Measurements from ENCODE around the gene PCSK5.
"Not testable (repeated sequence)": the region's sequence is repeated elsewhere in the genome, so short reads cannot be mapped to it uniquely, and the experiment has no call there.

The PCSK5 gene

GRCh38 chr9:76357555-76357954, 467.1 kb downstream of the PCSK5 start:
- no peak for DNase-seq (ENCODE audit: low read depth in 2 of 2)

DNA sequence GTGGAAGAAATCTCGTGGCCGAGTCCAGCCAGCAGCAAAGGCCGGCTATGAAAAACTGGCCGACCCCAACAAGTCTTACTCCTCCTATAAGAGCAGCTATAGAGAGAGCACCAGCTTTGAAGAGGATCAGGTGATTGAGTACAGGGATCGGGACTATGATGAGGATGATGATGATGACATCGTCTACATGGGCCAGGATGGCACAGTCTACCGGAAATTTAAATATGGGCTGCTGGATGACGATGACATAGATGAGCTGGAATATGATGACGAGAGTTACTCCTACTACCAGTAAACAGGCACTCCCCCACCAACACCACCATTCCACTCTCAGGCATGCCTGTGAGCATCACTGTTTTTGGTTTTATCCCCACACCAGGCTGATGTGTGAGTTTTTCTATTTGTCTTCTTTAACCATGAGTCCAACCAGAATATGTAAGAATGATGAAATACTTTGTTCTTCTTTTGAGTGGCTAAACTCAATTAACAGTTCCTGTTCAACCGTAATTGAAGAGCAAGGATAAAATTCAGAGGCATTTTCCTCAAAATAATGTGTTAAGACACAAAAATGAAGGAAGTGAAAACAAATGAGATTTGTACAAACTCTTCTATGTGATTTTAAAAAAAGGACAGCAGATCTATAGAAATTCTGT, 468.3 kb downstream of the PCSK5 start:
- no peak for DNase-seq (ENCODE audit: low read depth in 2 of 2)

DNA sequence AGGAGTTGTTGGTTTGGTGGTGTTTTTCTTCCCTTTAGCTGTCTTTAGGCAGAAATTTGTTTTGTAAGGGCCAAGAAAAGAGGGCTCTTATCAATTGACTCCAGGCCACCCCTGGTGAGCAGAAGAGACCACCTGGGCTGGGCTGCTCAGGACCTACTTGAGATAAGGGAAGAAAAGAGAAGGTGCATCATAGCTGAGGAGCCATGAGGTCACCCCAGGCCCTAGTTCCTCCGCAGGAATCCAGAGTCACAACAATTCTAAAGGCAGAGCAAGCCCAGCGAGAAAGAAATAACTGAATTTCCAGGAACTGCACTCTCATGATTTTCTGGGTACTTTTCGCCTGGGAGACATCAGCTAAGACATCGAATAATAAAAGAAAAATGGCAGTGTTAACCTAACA, 468.9 kb downstream of the PCSK5 start:
- DNase-seq (ENCODE audit: low read depth in 2 of 2): no peak

- DNase-seq (ENCODE audit: low read depth in 2 of 2): no peak
Observed at GRCh38 chr9:76359766-76360165, 469.3 kb downstream of the PCSK5 start.

DNA sequence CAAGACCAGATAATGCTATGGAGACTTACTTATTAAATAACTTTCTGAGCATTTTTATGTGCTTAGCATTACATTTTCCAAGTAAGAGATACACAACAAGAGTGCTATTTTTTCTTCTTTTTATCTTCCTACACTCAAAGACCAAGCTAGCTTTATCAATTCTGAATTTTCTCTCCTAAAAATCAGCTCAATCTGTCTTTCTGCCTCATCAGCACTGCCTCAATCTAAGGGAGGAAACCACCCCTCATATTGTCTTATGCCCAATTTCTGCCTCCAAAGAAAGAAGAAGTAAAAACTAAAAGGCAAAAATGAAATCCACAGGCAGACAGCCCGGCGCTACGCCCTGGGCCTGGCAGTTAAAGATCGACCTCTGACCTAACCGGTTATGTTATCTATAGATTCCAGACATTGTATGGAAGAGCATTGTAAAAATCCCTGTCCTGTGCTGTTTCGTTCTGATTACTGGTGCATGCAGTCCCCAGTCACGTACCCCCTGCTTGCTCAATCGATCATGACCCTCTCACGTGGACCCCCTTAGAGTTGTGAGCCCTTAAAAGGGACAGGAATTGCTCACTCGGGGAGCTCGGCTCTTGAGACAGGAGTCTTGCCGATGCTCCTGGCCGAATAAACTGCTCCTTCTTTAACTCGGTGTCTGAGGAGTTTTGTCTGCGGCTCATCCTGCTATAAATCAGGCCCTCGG, 472.0 kb downstream of the PCSK5 start:
- not testable (repeated sequence) for DNase-seq (ENCODE audit: low read depth in 2 of 2)

GRCh38 chr9:76363032-76363395, 472.5 kb downstream of the PCSK5 start:
- no peak for DNase-seq (ENCODE audit: low read depth in 2 of 2)

DNA sequence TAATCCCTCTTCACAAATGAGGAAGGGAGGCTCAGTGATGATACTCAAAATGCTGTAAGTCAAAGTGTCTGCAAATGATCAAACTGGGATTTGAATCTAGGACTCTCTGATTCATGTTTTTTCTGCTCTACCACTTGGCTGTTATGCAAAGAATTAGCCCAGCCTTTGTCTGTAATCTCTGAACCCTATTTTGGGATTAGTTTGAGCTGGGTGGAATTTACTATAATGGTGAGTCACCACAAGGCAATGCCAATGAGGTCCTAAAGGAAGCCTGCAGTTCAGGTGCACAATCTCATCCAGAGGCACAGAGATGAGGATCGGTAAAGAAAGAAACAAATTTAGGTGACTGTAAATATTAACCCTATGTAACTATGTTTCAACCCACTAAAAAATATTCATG, 474.6 kb downstream of the PCSK5 start:
- no peak for DNase-seq (ENCODE audit: low read depth in 2 of 2)

GRCh38 chr9:76366275-76366674, 475.8 kb downstream of the PCSK5 start:
- no peak for DNase-seq (ENCODE audit: low read depth in 2 of 2)

- no peak for DNase-seq (ENCODE audit: low read depth in 2 of 2)
Observed at GRCh38 chr9:76369583-76369982, 479.1 kb downstream of the PCSK5 start.

GRCh38 chr9:76370396-76371023, 480.0 kb downstream of the PCSK5 start:
- no peak for DNase-seq (ENCODE audit: low read depth in 2 of 2)

DNA sequence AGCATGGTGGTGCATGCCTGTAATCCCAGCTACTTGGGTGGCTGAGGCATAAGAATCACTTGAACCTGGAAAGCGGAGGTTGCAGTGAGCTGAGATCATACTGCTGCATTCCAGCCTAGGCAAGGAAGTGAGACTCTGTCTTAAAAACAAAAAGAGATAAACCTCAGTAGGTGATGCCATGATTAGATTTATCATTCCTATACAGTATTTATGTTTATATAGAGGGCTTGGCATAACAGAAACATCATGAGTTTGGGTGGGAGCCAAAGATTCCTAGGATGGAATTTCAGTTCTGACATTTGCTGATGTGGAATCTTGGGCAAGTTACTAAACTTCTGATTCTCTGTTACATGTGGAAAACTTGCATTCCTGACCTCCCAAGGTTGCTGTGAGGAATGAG, 481.4 kb downstream of the PCSK5 start:
- peak; percentile 70 to 76 for DNase-seq (ENCODE audit: low read depth in 2 of 2)

DNA sequence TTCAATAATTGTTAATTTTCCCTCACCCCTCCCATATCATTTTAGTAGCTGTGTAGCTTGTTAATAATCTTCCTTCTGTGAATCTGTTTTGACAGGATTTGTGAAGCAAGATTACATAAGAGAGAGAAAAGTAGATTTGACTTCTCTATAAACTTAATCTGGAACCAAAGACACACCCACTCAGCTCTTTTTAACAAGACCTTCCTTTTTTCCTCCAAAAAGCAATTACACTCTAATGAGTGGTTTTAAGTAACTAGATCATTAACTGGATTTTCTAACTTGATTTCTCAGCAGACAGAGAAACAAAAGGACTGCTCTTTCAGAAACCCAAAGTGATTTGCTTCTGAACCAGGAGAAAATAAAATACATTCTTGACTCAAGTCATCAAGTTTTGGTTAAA, 481.9 kb downstream of the PCSK5 start:
- DNase-seq (ENCODE audit: low read depth in 2 of 2): no peak

DNA sequence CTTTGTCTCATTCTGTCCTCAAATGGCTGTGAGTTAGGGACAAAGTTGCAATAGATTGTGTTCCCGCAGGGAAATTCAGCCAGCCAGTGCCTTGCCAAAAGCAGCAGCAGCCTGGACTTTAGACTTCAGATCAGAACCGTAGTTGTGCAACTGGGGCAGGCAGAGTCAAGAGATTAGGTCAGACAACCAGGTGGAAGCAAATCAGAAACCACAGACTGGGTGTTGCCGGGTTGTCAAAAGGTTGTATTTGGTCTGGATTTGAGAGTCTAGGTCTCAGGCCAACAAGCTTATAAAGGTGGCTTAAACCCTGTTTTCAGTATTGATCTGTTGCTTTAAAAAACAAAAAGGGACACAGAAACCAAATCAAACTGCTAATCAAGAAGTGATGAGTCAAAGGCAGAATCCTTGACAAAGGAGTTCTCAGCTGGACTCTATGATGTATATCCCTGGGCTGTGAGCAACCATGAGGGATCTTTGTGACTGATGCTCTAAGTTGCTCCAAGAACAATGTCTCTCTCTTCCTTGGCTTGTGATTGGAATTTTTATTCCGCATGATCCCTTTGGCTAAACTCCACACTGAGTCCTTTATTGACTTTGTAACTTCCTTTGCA, 482.8 kb downstream of the PCSK5 start:
- peak in 1 of 2 experiments; percentile 25 for DNase-seq (ENCODE audit: low read depth in 2 of 2)

DNA sequence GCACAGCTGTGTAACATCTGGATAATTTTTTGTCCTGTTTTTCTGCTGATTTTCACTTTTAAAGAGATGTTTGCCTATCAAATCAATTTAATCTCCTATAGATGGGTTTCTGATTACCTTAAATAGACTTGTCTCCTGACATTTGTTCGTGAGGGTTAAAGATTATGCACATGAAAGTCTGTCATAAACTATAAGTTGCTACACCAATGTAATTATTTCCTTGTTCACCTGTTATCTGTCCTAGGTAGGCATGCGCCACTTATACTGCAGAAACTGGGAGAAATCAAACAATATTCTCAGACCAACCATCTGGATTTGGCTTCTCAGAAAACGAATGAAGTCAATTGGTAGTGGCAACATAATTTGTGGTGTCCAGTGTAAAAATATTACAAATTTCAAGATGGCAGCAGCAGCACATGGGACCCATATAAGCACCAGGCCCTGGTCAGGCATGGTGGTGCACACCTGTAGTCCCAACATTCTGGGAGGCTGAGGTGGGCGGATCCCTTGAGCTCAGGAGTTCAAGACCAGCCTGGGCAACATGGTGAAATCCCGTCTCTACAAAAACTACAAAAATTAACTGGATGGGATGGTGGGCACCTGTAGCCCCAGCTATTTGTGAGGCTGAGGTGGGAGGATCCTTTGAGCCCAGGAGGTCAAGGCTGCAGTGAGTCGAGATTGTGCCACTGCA, 483.5 kb downstream of the PCSK5 start:
- no peak for DNase-seq (ENCODE audit: low read depth in 2 of 2)

DNA sequence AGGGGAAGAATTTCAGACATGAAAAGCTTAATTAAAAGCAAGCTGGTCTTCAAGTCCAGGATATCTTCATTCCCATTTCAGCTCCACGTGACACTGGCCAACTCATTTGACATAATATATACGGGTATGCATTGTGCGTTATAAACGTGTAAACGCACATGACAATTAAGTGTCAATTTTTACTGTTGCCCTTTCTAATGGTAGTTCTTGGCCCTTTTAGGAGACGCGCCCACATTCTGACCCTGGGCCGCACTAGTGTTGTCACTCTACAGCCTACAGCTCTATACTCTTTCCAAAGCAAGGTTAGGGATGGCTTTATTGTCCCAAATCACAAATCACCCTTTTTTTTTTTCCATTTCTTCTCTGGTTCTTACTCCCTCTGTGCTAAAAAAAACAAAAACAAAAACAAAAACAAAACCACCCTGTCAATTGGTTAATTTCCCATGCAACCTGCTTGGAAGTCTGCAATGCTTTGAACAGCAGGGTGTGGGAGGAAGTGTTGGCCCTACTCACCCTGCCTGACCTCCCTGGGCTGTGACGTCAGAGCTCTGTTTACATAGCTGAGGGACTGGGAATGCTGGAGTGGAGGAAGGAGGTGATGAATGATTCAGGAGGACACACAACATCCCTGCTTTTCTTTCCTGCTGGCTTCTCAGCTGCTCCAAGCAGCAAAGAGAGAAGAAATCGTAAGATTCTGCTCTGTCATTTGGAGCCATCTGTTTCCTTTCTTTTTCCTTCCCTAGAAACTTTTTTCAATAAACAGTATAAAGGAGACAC, 484.5 kb downstream of the PCSK5 start:
- peak; percentile 68 to 69 for DNase-seq (ENCODE audit: low read depth in 2 of 2)

GRCh38 chr9:76377791-76378190, 487.3 kb downstream of the PCSK5 start:
- DNase-seq (ENCODE audit: low read depth in 2 of 2): no peak

- DNase-seq (ENCODE audit: low read depth in 2 of 2): no peak
Observed at GRCh38 chr9:76378367-76379073, 488.0 kb downstream of the PCSK5 start.

GRCh38 chr9:76379494-76379893, 489.0 kb downstream of the PCSK5 start:
- DNase-seq (ENCODE audit: low read depth in 2 of 2): no peak

GRCh38 chr9:76390656-76391055, 500.2 kb downstream of the PCSK5 start:
- DNase-seq (ENCODE audit: low read depth in 2 of 2): no peak

- peak; percentile 83 for DNase-seq (ENCODE audit: low read depth in 2 of 2)
Observed at GRCh38 chr9:76394195-76394959, 503.9 kb downstream of the PCSK5 start, which contains the start of gene RFK. Gene RFK, minus strand, starts transcription at chr9:76394426. Its CDS starts 255 bp downstream, at chr9:76394171.
